ENCODE data around the gene IRAG1. TPM values are rescaled to one million over a fixed set of nuclear protein-coding genes. Genes with fewer than 3 reads are reported as not detected.

The IRAG1 gene
- total and polyA plus RNA-seq, 2 donors (not counting 3 experiments of a cell fraction or from before 2014, with no cell fraction given), result 0.22 to 0.38 TPM

DNA sequence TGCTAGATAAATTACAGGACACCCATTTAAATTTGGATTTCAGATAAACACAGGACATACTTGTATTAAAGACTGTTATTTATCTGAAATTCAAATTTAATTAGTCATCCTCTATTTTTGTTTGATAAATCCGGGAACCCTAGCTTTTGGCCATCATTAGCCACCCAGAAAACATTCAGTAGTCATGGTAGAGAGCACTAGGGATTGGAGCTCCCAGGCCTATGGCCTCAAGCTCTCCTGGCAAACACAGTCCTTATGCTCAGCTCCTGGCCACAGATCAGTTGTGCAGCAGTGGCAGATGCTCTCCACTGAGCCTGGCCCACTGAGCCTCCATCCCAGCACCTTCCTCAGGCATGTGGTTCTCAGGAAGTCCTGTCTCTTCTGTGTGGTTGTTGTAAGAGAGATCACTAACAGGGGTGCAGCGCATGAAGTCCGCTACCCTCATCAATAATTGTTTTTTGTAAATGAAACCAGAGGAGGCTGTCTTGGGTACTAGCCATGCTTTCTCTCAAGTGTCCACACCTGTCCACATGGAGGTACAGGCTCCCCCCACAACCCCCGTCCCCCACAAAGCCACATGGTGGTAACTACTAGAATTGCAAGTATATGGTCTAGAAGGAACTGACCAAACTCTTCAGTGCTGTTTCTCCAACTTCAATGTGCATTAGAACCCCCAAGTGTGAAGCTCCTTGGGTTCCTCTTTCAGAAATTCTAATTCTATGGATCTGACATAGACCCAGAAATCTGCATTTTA lies 1.1 kb upstream of the IRAG1 start:
- FAIRE-seq, result no peak
- dilution Hi-C loops (cut with MboI; ENCODE audit: extremely low pct_ligation_motif_present, low sequenced_read_pairs), result no loop called here
- Histone ChIP-seq H3K4me3 (replicated peaks in 1 of 3; ENCODE audit: insufficient read depth in 1 of 3, low read depth in 1 of 3, low read length in 3 of 3) (no peak overlapping the region), H3K27ac (ENCODE audit: insufficient read depth, low read depth, low read length) (no peak overlapping the region), H3K9me1 (replicated peaks; ENCODE audit: control insufficient read depth, extremely low read depth, insufficient read depth, low read length) (no peaks in the 10 kb centered on the region), H3K27me3 (ENCODE audit: control insufficient read depth in 2 of 2, insufficient read depth in 2 of 2, low read length in 2 of 2) (peaks cover 0 to 9% of the 10 kb centered on the region in 2 experiments), H3K4me2 (ENCODE audit: insufficient read depth, low read length) (no peak overlapping the region), H3K9ac (replicated peaks; ENCODE audit: extremely low read depth, insufficient read depth, low read length) (no peak overlapping the region), H3K36me3 (ENCODE audit: control insufficient read depth in 2 of 2, extremely low read depth in 1 of 2, insufficient read depth in 2 of 2, low read length in 2 of 2) (no peaks in the 10 kb centered on the region), H2AFZ (ENCODE audit: low read depth, low read length) (no peak overlapping the region), H3K9me3 (replicated peaks; ENCODE audit: control insufficient read depth, insufficient read depth, low read length) (no peaks in the 10 kb centered on the region), H3K79me2 (ENCODE audit: control insufficient read depth, insufficient read depth, low read length) (no peaks in the 10 kb centered on the region), H4K20me1 (replicated peaks; ENCODE audit: control insufficient read depth, extremely low read depth, insufficient read depth, low read length) (no peaks in the 10 kb centered on the region), H3K4me1 (ENCODE audit: control insufficient read depth, extremely low read depth, insufficient read depth, low read length) (no peaks in the 10 kb centered on the region)
- DNase-seq (ENCODE audit: low read depth, low spot score), result no peak
- TF ChIP-seq EZH2 (IDR thresholded peaks at IDR 0.05; ENCODE audit: borderline replicate concordance, low read depth, low read length, severe bottlenecking) (no peak), JUN (IDR thresholded peaks at IDR 0.05; ENCODE audit: borderline replicate concordance, insufficient read depth, insufficient read length, low read depth) (no peak), POLR2AphosphoS5 (IDR thresholded peaks at IDR 0.05; ENCODE audit: insufficient read depth, low read depth, low read length) (no peak), POLR2A (IDR thresholded peaks at IDR 0.05; ENCODE audit: low read depth, low read length) (no peak), FOS (IDR thresholded peaks at IDR 0.05; ENCODE audit: borderline replicate concordance, insufficient read depth, low read length) (no peak), GATA2 (IDR thresholded peaks at IDR 0.05; ENCODE audit: insufficient read depth, insufficient read length, low read depth, low read length) (no peak), CTCF (IDR thresholded peaks at IDR 0.05; ENCODE audit: extremely low read depth in 1 of 2, insufficient read depth in 1 of 2, low read depth in 1 of 2, low read length in 2 of 2) (no peak), MYC (IDR thresholded peaks at IDR 0.05; ENCODE audit: low read depth, low read length) (no peak)
- TF ChIP-seq, protein P1, sequence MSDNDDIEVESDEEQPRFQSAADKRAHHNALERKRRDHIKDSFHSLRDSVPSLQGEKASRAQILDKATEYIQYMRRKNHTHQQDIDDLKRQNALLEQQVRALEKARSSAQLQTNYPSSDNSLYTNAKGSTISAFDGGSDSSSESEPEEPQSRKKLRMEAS (IDR thresholded peaks at IDR 0.05; ENCODE audit: insufficient read depth, insufficient read length), result no peak
- ChIA-PET CTCF (interaction anchor here (1.4 kb wide), 1 partner anchor 18 kb away, joined by 5 read pairs; no protein-coding TSS in a partner anchor), POLR2A (no interaction called here)
- BruUV-seq (replicated peaks), result no TSS peak
- intact Hi-C loops (cut with micrococcal nuclease), result no loop called here

Data from endothelial cell of umbilical vein (primary cell).